Neural cell (in vitro differentiated cells): ENCODE results near the gene CDX1. TPM values are rescaled to one million over a fixed set of nuclear protein-coding genes. Genes with fewer than 3 reads are reported as not detected.

Experiments used
- H2AFZ ChIP-seq: fragments of 200-600, 300-800 bp; sonication (generic), shearing (Covaris generic); 2 replicates; pipeline ENCODE4 v1.6.0; 2014; ENCODE audit warnings: low read depth, mild to moderate bottlenecking, antibody characterized with exemption, low read length, moderate library complexity
- H3F3A ChIP-seq: fragments of 200-600 bp; shearing (Covaris generic); 2 replicates; pipeline ENCODE4 v1.6.1; 2016; ENCODE audit warnings: mild to moderate bottlenecking, moderate library complexity, mixed read lengths, antibody characterized with exemption, low read length; ENCODE audit not compliant: insufficient read depth, poor library complexity, severe bottlenecking
- H3K27ac ChIP-seq: fragments of 200-600, 300-800 bp; sonication (generic), shearing (Covaris generic); 2 replicates; pipeline ENCODE4 v1.5.1; 2014; ENCODE audit warnings: mild to moderate bottlenecking, low read length, moderate library complexity
- H3K27me3 ChIP-seq: fragments of 300-800, 200-600 bp; sonication (generic), shearing (Covaris generic); 2 replicates; pipeline ENCODE4 v1.6.0; 2014; ENCODE audit warnings: mild to moderate bottlenecking, low read depth, low read length, moderate library complexity; ENCODE audit not compliant: insufficient read depth
- H3K36me3 ChIP-seq: fragments of 300-800, 200-600 bp; sonication (generic), shearing (Covaris generic); 2 replicates; pipeline ENCODE4 v1.5.1; 2014; ENCODE audit warnings: mild to moderate bottlenecking, antibody characterized with exemption, low read length, moderate library complexity; ENCODE audit not compliant: insufficient read depth
- H3K4me2 ChIP-seq: fragments of 300-800, 200-600 bp; sonication (generic), shearing (Covaris generic); 2 replicates; pipeline ENCODE4 v1.6.0; 2014; ENCODE audit warnings: mild to moderate bottlenecking, low read length
- H3K4me3 ChIP-seq: fragments of 300-800, 200-600 bp; sonication (generic), shearing (Covaris generic); 2 replicates; pipeline ENCODE4 v1.5.1; 2014; ENCODE audit warnings: mild to moderate bottlenecking, low read length, moderate library complexity
- H3K79me2 ChIP-seq: fragments of 200-600 bp; shearing (Covaris generic); replicated peaks from 2 replicates; pipeline ENCODE4 v1.6.0; 2014; ENCODE audit warnings: mild to moderate bottlenecking, low read length, moderate library complexity; ENCODE audit not compliant: insufficient read depth
- H3K9ac ChIP-seq: fragments of 300-800, 200-600 bp; sonication (generic), shearing (Covaris generic); 2 replicates; pipeline ENCODE4 v1.6.1; 2016; ENCODE audit warnings: mild to moderate bottlenecking, low read length, mixed read lengths
- H3K9me2 ChIP-seq: fragments of 200-600 bp; shearing (Covaris generic); 2 replicates; pipeline ENCODE4 v1.6.1; 2016; ENCODE audit warnings: mild to moderate bottlenecking, low read length, mixed read lengths; ENCODE audit not compliant: insufficient read depth
- H3K9me3 ChIP-seq: fragments of 200-600, 300-800 bp; sonication (generic), shearing (Covaris generic); 2 replicates; pipeline ENCODE4 v1.6.1; 2016; ENCODE audit warnings: mild to moderate bottlenecking, mixed run types, low read length, moderate library complexity, mixed read lengths
- H4K20me1 ChIP-seq: fragments of 200-600 bp; shearing (Covaris generic); 2 replicates; pipeline ENCODE4 v1.6.1; 2016; ENCODE audit warnings: mild to moderate bottlenecking, mixed run types; ENCODE audit not compliant: insufficient read depth
- CTCF ChIP-seq: fragments of 450-650 bp; IDR thresholded peaks from 2 replicates; pipeline ENCODE4 v1.5.1; 2014; ENCODE audit warnings: antibody characterized with exemption, mild to moderate bottlenecking, moderate library complexity; ENCODE audit not compliant: poor library complexity, severe bottlenecking
- EZH2 ChIP-seq: fragments of 200-600, 300-800 bp; shearing (Covaris generic), sonication (generic); IDR thresholded peaks from 2 replicates; pipeline ENCODE4 v1.6.1; 2014; ENCODE audit warnings: antibody characterized with exemption, low read length, borderline replicate concordance, mild to moderate bottlenecking; ENCODE audit not compliant: insufficient read depth, poor library complexity, severe bottlenecking
- MXI1 ChIP-seq: fragments of 450-650 bp; conservative IDR thresholded peaks from 2 replicates; pipeline ENCODE4 v1.6.1; 2014; ENCODE audit warnings: antibody characterized with exemption, mild to moderate bottlenecking; ENCODE audit not compliant: poor library complexity, severe bottlenecking
- RAD21 ChIP-seq: fragments of 450-650 bp; conservative IDR thresholded peaks from 2 replicates; pipeline ENCODE4 v1.6.1; 2014; ENCODE audit warnings: antibody characterized with exemption, mild to moderate bottlenecking, moderate library complexity
- SMC3 ChIP-seq: fragments of 450-650 bp; conservative IDR thresholded peaks from 2 replicates; pipeline ENCODE4 v1.6.1; 2014; ENCODE audit warnings: antibody characterized with exemption, mild to moderate bottlenecking, moderate library complexity; ENCODE audit not compliant: poor library complexity
- polyA plus RNA-seq: library from polyadenylated mRNA; depleted of rRNA; stranded (reverse); fragments of >200 nt; gene quantifications from 2 replicates; pipeline ENCODE4 v1.2.3, GENCODE V29; 2014
- TF ChIP-seq, protein P1 (sequence below): IDR thresholded peaks from 2 replicates; pipeline ENCODE4 v1.6.1; 2012; ENCODE audit warnings: borderline replicate concordance

CDX1 gene
- polyA plus RNA-seq, 1 donor from 2014 or later: not detected

DNA sequence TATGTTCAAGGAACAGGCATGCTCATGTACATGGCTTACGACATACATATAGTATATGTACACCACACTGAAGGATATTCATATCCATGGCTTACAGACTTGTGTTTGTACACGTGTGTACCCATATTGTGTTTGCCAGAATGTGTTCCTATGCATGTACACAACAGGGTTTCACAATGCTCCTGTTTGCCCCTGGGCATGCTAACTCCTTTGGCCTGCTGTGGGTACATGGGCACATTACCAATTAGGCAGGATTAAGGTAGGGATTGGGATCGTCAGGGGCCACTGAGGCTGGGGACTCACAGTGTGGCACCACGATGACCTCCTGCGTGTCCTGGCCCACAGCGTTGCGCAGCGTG lies 37.1 kb upstream of the CDX1 start:
- Histone ChIP-seq H3K27ac (no peak overlapping the region), H3K79me2 (no peaks in the 10 kb centered on the region), H2AFZ (no peak overlapping the region), H3K4me2 (no peak overlapping the region), H3K9me2 (no peaks in the 10 kb centered on the region), H3K9me3 (no peaks in the 10 kb centered on the region), H3K36me3 (no peaks in the 10 kb centered on the region), H3K9ac (no peak overlapping the region), H4K20me1 (no peaks in the 10 kb centered on the region), H3K4me3 (no peak overlapping the region), H3F3A (no peaks in the 10 kb centered on the region), H3K27me3 (no peaks in the 10 kb centered on the region)
- TF ChIP-seq MXI1 (no peak), EZH2 (no peak)
- TF ChIP-seq, protein P1, sequence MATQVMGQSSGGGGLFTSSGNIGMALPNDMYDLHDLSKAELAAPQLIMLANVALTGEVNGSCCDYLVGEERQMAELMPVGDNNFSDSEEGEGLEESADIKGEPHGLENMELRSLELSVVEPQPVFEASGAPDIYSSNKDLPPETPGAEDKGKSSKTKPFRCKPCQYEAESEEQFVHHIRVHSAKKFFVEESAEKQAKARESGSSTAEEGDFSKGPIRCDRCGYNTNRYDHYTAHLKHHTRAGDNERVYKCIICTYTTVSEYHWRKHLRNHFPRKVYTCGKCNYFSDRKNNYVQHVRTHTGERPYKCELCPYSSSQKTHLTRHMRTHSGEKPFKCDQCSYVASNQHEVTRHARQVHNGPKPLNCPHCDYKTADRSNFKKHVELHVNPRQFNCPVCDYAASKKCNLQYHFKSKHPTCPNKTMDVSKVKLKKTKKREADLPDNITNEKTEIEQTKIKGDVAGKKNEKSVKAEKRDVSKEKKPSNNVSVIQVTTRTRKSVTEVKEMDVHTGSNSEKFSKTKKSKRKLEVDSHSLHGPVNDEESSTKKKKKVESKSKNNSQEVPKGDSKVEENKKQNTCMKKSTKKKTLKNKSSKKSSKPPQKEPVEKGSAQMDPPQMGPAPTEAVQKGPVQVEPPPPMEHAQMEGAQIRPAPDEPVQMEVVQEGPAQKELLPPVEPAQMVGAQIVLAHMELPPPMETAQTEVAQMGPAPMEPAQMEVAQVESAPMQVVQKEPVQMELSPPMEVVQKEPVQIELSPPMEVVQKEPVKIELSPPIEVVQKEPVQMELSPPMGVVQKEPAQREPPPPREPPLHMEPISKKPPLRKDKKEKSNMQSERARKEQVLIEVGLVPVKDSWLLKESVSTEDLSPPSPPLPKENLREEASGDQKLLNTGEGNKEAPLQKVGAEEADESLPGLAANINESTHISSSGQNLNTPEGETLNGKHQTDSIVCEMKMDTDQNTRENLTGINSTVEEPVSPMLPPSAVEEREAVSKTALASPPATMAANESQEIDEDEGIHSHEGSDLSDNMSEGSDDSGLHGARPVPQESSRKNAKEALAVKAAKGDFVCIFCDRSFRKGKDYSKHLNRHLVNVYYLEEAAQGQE: no peak

DNA sequence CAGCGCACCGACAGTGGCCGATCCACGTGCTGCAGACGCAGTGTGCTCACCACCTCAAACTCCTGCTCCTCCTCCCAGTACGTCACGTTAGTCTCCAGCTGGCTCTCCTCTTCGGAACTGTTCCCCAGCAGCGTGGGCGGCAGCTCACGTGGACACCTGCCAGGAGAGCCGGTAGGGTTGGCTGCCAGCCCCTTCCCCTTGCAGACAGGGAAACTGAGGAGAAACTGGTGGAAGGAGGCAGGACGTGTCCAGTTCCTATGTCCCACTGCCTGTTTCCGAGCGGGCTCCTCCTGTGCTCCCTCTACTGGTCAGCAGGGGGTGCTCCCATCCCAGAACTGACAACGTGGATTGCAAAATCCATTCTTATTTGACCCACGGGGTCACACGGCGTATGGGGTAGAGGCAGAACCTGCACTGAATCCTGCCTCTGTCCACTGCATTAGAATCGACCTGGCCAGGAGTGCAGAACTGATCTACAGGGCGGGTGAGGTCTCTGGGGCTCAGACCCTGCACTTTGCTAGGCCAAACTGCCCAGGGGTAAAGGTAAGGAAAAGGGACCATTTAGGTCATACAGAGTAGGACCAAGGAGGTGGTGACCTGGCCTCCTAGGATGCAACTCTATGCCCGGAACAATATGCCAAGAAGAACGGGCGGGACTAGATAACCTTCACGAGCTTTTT lies 36.6 kb upstream of the CDX1 start:
- no peaks in the 10 kb centered on the region for H3F3A ChIP-seq
- no peak overlapping the region for H3K4me3 ChIP-seq

More for the DNA sequence above, 36.6 kb upstream of the CDX1 start:
- Histone ChIP-seq H3K27ac (no peak overlapping the region), H3K9me3 (no peaks in the 10 kb centered on the region), H4K20me1 (no peaks in the 10 kb centered on the region), H3K27me3 (no peaks in the 10 kb centered on the region), H3K4me2 (no peak overlapping the region), H2AFZ (no peak overlapping the region), H3K9ac (no peak overlapping the region), H3K36me3 (no peaks in the 10 kb centered on the region), H3K79me2 (no peaks in the 10 kb centered on the region), H3K9me2 (no peaks in the 10 kb centered on the region)
- TF ChIP-seq SMC3 (peak; percentile 86), CTCF (peak; percentile 80), EZH2 (no peak), RAD21 (peak; percentile 82)
